DLD1 (cell line): ENCODE data around the gene TPTE.
"Not testable (repeated sequence)": the region's sequence is repeated elsewhere in the genome, so short reads cannot be mapped to it uniquely, and the experiment has no call there.

Experiments
- in situ Hi-C: cut with HindIII; loops from 2 replicates; pipeline ENCODE4 v1.10.0; 2017; ENCODE audit warnings: low sequenced_read_pairs

Gene TPTE

DNA sequence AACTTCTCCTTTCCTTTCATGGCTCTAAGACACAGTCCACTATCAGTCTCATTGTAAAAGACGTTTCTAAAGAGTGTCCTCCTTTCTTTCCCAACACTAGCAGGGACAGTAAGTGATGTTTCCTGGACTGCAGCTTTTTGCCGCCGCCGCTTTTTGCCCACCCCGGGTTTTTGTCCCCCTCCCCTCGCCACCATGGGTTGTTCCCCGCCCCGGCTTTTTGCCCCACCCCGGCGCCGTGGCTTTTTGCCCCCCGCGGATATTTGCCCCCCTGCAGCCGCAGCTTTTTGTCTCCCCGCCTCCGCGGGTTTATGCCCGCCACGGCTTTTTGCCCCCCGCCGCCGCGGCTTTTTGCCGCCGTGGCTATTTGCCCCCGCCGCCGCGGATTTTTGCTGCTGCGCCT lies 95.2 kb downstream of the TPTE start:
- in situ Hi-C loops, result no loop called here

DNA sequence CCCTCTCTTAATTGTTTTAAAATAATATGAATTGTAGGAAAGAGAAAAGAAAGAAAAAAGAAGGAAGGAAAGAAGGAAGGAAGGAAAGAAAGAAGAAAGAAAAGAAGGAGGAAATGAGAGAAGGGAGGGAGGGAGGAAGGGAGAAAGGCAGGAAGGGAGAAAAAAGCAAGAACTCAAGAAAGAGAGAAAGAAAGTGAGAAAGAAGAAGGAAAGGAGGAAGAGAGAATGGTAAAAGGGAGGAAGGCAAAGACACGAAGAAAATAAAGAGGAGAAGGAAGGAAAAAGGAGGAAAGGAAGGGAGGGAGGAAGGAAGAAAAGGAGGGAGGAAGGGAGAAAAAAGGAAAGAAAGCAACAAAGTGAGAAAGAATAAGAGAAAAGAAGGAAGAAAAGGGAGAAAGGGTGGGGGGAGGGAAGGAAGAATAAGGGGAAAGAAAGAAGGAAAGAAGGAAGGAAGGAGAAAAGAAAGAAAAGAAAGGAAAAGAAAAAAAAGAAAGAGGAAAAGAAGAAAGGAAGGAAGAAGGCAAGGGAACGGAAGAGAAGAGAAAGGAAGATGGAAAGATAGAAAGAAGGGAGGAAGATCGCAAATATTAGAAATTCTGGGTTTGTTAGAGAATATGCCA lies 95.9 kb downstream of the TPTE start:
- in situ Hi-C loops, result not testable (repeated sequence)

- in situ Hi-C loops, result no loop called here
These were observed 106.0 kb downstream of the TPTE start for GRCh38 chr21:10627316-10627863.

- in situ Hi-C loops, result not testable (repeated sequence)
These were observed 107.9 kb downstream of the TPTE start for GRCh38 chr21:10629239-10629638.

GRCh38 chr21:10630829-10631228 lies 109.4 kb downstream of the TPTE start:
- in situ Hi-C loops, result not testable (repeated sequence)

GRCh38 chr21:10631316-10631715 lies 109.9 kb downstream of the TPTE start:
- in situ Hi-C loops, result not testable (repeated sequence)

GRCh38 chr21:10638144-10638543 lies 116.8 kb downstream of the TPTE start:
- in situ Hi-C loops, result not testable (repeated sequence)

DNA sequence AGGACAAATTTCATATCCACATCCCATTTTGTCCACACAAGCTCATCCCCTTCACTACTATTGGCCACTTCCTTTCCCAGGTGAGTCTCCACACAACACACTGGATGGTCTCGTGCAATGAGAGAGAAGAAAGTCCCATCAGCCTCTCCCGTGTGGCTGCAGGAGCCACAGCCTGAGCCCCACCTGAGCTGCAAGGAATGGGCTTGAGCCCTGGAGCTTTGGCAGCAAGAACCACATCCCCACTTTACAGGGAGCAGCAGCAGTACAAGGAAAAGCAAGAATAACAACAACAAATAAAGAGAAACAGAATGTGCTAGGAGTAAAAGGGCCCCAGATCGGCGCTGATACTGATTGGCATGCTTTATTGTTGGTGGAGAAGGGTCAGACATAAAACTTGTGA lies 117.7 kb downstream of the TPTE start:
- in situ Hi-C loops, result no loop called here

DNA sequence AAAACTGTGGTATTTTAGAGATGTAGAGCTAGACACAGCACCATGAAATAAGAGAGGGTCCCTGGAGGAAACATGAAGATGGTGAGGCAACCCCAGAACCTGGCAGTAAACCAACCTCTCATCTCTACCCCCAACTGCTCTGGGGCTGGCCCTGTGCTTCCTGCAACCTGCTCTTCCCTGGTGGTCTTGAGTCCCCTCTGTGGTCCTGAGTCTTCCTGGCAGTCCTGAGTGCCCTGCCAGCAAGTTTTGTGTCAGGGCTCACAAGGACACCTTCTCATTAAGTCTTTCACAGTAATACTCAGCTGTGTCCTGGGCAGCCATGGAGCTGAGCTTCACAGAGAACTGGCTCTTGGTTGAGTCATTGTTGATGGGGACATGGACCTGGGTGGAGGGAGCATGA lies 118.4 kb downstream of the TPTE start:
- in situ Hi-C loops, result not testable (repeated sequence)

DNA sequence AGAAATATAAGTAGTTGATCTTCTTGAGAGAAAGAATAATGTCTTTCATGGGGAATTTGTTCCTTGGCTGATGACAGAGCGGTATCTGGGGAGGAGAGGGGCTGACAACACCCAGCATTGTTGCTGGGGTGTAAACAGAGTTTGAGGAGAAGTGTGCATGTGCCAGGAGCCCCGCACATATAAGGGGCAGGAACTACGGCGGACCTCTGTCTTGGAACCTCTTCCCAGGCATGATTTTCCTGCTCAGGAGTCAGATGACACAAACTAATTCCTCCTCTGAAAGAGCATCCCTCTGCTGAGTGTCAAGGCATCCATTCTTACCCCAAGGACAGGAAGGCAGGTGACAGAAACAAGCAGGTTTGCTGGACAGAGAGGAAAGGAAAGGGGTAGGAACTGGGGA lies 119.1 kb downstream of the TPTE start:
- in situ Hi-C loops, result no loop called here

DNA sequence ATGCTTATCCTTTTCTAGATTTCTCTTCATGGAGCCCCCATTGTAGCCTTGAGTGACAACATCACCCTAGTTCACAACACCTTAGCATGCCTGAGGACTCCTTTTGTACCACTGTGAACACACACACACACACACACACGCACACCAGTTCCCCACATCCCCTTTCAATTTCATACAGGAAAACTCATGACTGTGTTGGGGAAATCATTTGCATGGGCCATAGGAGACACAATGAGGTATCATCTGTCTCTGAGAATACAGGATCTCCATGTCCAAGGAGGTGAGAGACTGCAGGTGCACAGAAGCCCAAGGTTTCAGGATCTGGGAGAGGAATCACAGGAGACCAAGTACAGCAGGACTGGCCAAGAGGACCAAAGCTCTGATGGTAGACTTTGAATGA lies 119.7 kb downstream of the TPTE start:
- in situ Hi-C loops, result no loop called here

- in situ Hi-C loops, result not testable (repeated sequence)
These were observed 124.3 kb downstream of the TPTE start for GRCh38 chr21:10645667-10646066.

DNA sequence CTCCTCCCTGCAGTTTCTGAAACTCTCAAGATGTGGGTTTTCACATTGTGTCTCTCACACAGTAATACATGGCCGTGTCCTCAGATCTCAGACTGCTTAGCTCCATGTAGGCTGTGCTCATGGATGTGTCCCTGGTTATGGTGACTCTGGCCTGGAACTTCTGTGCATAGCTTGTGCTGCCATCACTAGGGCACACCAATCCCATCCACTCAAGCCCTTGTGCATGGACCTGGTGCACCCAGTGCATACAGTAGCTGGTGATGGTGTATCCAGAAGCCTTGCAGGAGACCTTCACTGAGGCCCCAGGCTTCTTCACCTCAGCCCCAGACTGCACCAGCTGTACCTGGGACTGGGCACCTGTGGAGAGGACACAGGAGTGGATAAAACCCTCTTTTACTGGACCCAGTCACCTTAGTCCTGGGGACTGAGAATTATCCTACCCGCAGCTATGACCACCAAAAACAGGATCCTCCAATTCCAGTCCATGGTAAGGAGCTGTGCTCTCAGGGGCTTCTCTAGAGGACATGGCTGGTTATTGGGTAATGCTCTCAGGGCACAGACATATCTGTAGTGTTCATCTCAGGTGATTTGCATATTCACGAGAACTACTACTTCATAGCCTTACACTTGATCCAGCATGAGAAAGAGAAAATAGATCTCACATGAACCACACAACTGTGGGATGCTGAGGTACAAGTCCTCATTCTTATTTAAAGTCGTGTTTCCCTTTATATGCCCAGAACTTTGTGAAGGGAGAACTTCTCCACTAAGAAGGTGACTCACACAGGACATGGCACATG lies 128.2 kb downstream of the TPTE start:
- in situ Hi-C loops, result not testable (repeated sequence)

DNA sequence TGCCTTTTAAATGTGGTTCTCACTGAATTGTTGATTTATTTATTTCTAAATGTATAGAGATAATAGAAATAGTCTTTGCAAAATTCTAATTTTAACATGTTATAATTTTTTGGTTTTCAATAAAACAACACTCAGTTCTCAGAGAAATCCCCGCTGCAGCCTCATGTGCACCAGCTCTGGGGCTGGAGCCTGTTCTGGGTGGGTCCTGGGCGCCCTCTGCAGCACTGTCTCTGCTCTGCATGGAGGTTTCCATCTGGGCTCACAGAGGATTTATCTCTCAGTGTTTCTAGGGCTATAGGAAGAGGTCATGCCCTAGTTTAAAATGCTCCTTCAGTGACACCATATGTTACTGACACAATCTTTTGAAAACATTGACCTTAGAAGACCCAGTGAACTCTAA lies 128.9 kb downstream of the TPTE start:
- in situ Hi-C loops, result not testable (repeated sequence)
